Jurkat, Clone E6-1 (cell line): ENCODE results near the gene MMP14. TPM values are rescaled to one million over a fixed set of nuclear protein-coding genes. Genes with fewer than 3 reads are reported as not detected.
"Not testable (repeated sequence)": the region's sequence is repeated elsewhere in the genome, so short reads cannot be mapped to it uniquely, and the experiment has no call there.

Experiments
- DNase-seq: peaks from one replicate; pipeline ENCODE4 v3.0.0-alpha.2; 2011; ENCODE audit warnings: low read depth, low spot score
- H3K4me3 ChIP-seq: 2 replicates; pipeline ENCODE4 v1.5.1; 2011; ENCODE audit warnings: mild to moderate bottlenecking, low read length, control low read depth, moderate library complexity
- polyA plus RNA-seq: library from polyadenylated mRNA; unstranded; fragments of >200 nt; gene quantifications from one replicate; pipeline ENCODE4 v1.2.1, GENCODE V29; 2012; ENCODE audit warnings: missing spikeins; ENCODE audit not compliant: insufficient read length, insufficient read depth

The MMP14 gene
- 1.6 TPM for polyA plus RNA-seq

GRCh38 chr14:22836301-22837113 lies at the start of gene MMP14:
Gene MMP14 (plus strand): TSS chr14:22836585. CDS start chr14:22836818, 233 bp downstream.
- DNase-seq: no peak

DNA sequence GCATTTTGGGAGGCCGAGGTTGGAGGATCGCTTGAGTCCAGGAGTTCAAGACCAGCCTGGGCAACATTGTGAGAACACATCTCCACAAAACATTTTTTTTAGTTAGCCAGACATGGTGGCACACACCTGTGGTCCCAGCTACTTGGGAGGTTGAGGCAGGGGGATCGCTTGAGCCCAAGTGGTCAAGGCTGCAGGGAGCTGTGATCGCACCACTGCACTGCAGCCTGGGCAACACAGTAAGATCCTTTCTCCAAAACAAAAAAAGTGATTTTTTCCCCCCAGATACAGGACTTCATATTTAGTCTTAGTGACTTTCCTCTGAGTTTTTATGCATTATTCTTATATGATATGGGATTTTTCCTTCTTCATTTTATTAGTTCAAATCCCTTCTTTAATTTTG lies 49.7 kb upstream of the MMP14 start:
- H3K4me3 ChIP-seq: no peak overlapping the region
- DNase-seq: no peak

More at GRCh38 chr14:22836301-22837113, at the start of gene MMP14:
- H3K4me3 ChIP-seq: no peak within 1 kb of the TSS

- H3K4me3 ChIP-seq: no peak overlapping the region
- DNase-seq: no peak
These were observed 45.1 kb upstream of the MMP14 start for GRCh38 chr14:22791301-22791700.

DNA sequence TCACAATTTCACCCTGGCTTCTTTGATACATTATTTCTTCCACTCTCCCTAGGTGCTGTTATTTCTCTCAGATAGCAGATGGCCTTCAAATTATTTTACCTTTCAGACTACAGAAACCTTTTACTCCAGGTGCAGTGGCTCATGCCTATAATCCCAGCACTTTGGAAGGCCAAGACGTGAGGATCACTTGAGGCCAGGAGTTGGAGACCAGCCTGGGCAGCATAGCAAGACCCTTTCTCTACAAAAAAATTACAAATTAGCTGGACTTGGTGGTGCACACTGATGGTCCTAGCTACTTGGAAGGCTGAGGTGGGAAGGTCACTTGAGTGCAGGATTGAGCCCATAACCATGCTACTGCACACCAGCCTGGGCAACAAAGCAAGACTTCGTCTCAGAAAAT lies 44.2 kb upstream of the MMP14 start:
- no peak for DNase-seq
- no peak overlapping the region for H3K4me3 ChIP-seq

DNA sequence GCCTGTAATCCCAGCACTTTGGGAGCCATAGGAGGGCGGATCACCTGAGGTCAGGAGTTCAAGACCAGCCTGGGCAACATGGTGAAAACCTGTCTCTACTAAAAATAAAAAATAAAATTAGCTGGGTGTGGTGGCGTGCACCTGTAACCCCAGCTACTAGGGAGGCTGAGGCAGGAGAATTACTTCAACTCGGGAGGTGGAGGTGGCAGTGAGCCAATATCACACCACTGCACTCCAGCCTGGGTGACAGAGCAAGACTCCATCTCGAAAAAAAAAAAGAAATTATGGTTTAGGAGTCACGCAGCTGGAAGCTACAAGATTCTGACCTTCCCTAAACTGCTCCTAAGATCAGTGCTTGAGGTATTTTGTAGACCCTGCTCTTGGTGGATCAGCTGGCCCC lies 42.8 kb upstream of the MMP14 start:
- not testable (repeated sequence) for H3K4me3 ChIP-seq, DNase-seq

DNA sequence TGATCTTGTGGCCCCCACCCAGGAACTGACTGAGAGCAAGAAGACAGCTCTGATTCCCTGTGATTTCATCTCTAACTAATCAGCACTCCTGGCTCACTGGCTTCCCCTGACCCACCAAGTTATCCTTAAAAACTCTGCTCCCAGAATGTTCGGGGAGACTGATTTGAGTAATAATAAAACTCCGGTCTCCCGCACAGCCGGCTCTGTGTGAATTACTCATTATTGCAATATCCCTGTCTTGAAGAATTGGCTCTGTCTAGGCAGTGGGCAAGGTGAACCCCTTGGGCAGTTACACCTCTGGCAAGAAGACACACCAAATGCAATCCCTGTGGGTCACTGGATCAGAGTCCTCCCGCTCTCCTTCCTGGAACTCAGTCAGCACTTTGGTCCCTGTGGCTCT lies 42.4 kb upstream of the MMP14 start:
- DNase-seq: no peak
- H3K4me3 ChIP-seq: no peak overlapping the region

GRCh38 chr14:22794551-22794951 lies 41.8 kb upstream of the MMP14 start:
- DNase-seq: no peak
- H3K4me3 ChIP-seq: no peak overlapping the region

DNA sequence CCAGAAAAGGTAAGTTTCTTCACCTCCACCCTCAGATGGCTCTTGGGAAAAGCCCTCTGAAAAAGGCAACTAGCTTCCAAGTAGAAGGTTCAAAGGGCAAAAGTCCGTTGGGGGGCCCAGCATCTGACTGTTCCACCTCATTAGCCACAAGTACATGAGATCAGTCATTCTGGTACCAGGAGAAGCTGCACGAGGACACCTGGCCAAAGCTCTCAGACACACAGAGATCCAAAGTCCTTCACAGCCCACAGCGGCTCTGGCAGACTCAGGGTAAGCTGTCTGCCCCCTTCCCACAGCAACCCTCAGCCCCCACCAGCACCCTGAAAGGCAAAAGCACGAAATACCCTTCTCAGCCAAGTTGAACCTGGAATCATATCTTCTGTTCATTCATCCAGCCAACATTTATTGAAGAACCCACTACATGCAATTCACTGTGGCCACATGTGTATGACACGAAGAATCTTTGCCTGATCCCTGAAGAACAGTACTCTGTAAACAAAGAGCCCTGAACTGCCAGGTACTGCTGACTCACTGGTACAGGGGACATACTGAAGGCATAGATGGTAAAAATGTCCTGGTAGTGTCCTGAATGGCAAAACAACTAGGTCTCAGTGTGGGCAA lies 40.2 kb upstream of the MMP14 start:
- DNase-seq: no peak
- no peak overlapping the region for H3K4me3 ChIP-seq

- H3K4me3 ChIP-seq: no peak overlapping the region
These were observed 39.1 kb upstream of the MMP14 start for GRCh38 chr14:22797017-22797917.

GRCh38 chr14:22798528-22798927 lies 37.9 kb upstream of the MMP14 start:
- DNase-seq: no peak

More at GRCh38 chr14:22797017-22797917, 39.1 kb upstream of the MMP14 start:
- DNase-seq: no peak

DNA sequence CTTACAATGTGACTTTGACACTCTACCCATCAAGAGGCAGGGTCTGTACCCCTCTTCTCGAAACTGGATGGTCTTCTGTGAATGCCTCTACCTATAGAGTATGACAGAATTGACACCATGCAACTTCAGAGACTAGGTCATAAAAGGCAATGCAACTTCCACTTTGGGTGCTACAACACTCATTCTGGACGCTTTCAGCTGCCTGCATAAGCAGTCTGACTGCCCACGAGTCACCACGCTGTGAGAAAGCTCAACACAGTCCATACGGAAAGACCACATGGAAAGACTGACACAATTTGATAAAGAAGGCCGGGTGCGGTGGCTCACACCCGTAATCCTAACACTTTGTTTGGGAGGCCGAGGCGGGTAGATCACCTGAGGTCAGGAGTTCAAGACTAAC lies 36.0 kb upstream of the MMP14 start:
- no peak overlapping the region for H3K4me3 ChIP-seq
- no peak for DNase-seq

More at GRCh38 chr14:22798528-22798927, 37.9 kb upstream of the MMP14 start:
- no peak overlapping the region for H3K4me3 ChIP-seq

GRCh38 chr14:22801716-22802115 lies 34.7 kb upstream of the MMP14 start:
- no peak for DNase-seq
- H3K4me3 ChIP-seq: no peak overlapping the region

DNA sequence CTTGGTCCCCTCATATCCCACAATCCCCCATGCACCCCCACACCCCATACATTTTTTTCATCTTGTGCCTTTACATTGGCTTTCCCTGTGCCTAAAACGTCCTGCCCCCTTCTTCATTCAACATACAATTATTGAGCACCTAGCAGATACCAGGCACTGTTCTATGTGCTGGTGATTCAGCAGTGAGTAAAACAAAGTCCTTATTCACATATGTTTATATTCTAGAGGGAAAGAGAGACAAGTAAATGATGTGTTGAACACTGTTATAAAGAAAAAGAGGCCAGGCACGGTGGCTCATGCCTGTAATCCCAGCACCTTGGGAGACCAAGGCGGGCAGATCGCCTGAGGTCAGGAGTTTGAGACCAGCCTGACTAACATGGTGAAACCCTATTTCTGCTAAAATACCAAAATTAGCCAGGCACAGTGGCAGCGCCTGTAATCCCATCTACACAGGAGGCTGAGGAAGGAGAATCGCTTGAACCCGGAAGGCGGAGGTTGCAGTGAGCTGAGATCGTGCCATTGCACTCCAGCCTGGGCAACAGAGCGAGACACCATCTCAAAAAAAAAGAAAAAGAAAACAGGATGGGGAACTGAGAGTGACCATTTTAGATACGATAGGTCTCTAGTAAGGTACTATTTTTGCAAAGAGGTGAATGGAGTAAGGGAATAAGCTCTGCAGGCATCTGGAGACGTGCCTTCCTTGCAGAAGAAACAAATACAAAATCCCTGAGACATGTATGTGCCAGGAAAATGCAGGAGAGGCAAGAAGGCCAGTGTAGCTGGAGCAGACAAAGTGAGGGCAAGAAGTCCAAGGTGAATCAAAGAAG lies 33.3 kb upstream of the MMP14 start:
- H3K4me3 ChIP-seq: no peak overlapping the region
- no peak for DNase-seq

DNA sequence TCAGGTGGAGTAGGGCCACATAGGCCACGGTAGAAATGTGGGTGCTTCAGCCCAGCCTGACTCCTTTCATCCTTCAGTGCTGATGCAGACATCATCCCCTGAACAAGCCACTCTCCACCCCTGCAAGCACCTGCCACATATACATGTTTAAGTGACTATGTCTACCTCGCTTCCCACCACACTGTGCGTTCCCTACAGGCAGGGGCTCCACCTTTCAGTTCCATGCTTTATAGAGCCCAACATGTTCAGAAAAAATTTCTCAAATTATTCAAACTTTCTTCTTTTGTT lies 32.8 kb upstream of the MMP14 start:
- DNase-seq: no peak
- H3K4me3 ChIP-seq: no peak overlapping the region

- DNase-seq, H3K4me3 ChIP-seq: not testable (repeated sequence)
These were observed 31.1 kb upstream of the MMP14 start for GRCh38 chr14:22805235-22805634.

- DNase-seq: no peak
- H3K4me3 ChIP-seq: no peak overlapping the region
These were observed 28.8 kb upstream of the MMP14 start for GRCh38 chr14:22807432-22808087.

DNA sequence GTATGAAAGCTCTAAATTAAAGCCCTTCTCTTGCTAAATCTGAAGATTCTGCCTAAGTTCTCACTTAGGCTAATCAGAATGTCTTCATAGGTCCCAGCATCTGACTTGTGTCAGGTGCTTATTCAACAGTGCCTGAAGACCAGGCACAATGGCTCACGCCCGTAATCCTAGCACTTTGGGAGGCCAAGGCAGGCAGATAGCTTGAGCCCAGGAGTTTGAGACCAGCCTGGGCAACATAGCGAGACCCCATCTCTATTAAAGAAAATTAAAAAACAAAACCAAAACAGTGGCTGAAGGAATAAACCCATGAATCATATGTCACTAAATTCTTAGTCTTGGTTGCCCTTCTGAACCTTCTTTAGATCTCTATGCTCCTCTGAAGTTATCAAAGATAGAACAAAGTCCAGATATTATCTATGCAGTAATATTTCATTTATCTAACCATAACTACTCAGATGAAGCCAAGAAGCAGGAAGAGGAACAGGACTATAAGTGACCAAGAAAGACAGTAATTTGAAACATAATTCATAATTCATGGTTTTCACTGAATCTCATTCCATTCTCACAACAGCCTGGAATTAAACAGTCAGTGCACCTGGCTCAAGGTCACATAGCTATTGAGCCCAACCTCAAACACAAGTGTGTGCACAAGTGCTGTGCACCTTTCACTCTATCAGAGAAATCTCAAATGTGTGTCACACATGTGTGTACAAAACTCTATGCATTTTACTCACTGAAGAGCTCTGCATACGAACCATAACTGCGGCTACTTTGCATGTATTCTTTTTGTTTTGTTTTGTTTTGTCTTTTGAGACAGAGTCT lies 27.8 kb upstream of the MMP14 start:
- no peak for DNase-seq
- no peak overlapping the region for H3K4me3 ChIP-seq

DNA sequence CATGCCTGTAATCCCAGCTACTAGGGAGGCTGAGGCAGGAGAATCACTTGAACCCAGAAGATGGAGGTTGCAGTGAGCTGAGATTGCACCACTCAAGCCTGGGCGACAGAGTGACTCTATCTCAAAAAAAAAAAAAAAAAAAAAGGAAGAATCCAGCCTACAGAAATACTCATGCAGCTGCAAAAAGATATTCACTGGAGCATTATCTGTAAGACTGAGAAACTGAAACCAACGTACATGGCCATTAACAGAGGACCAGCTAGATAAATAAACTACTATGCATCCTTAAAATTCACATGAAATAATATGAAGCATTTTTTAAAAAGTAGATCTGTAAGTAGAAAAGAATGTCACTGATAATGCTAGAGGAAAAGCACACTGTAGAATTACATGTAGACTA lies 24.7 kb upstream of the MMP14 start:
- H3K4me3 ChIP-seq: no peak overlapping the region
- DNase-seq: no peak
